SU-DHL-6 (cell line): ENCODE data around the gene MFSD6.

Source experiments
- H2AFZ ChIP-seq: fragments of 200-600 bp; sonication (generic); 2 replicates; pipeline ENCODE4 v1.6.1; 2014; ENCODE audit warnings: low read depth, mild to moderate bottlenecking, moderate library complexity, mixed read lengths, antibody characterized with exemption, low read length; ENCODE audit not compliant: severe bottlenecking
- H3F3A ChIP-seq: fragments of 200-600 bp; shearing (Covaris generic); 2 replicates; pipeline ENCODE4 v1.6.0; 2016; ENCODE audit warnings: antibody characterized with exemption, mild to moderate bottlenecking; ENCODE audit not compliant: insufficient read depth
- H3K27ac ChIP-seq: fragments of 200-600 bp; sonication (generic); 2 replicates; pipeline ENCODE4 v1.5.1; 2016; ENCODE audit warnings: low read depth, mild to moderate bottlenecking, low read length, moderate library complexity, mixed read lengths
- H3K27me3 ChIP-seq: fragments of 200-600 bp; sonication (generic), shearing (Covaris generic); 2 replicates; pipeline ENCODE4 v1.6.0; 2014; ENCODE audit warnings: mild to moderate bottlenecking, low read length
- H3K36me3 ChIP-seq: fragments of 200-600 bp; sonication (generic); 2 replicates; pipeline ENCODE4 v1.6.1; 2014; ENCODE audit warnings: mild to moderate bottlenecking, low read length, mixed read lengths
- H3K4me2 ChIP-seq: fragments of 300-600, 200-600 bp; shearing (Covaris generic), sonication (generic); 2 replicates; pipeline ENCODE4 v1.6.0; 2014; ENCODE audit warnings: low read length, low read depth, mild to moderate bottlenecking; ENCODE audit not compliant: poor library complexity, severe bottlenecking
- H3K4me3 ChIP-seq: fragments of 200-600 bp; sonication (generic); 2 replicates; pipeline ENCODE4 v1.5.1; 2014; ENCODE audit warnings: antibody characterized with exemption, low read length, mild to moderate bottlenecking, mixed read lengths; ENCODE audit not compliant: insufficient read depth, poor library complexity, severe bottlenecking
- H3K79me2 ChIP-seq: fragments of 200-600 bp; sonication (generic); 2 replicates; pipeline ENCODE4 v1.6.1; 2014; ENCODE audit warnings: mild to moderate bottlenecking, low read length, moderate library complexity; ENCODE audit not compliant: insufficient read depth
- H3K9ac ChIP-seq: fragments of 200-600 bp; sonication (generic); 2 replicates; pipeline ENCODE4 v1.7.0; 2014; ENCODE audit warnings: mild to moderate bottlenecking, low read length
- H3K9me2 ChIP-seq: fragments of 200-600 bp; sonication (generic); replicated peaks from 2 replicates; pipeline ENCODE4 v1.6.1; 2014; ENCODE audit warnings: low read length; ENCODE audit not compliant: insufficient read depth
- H3K9me3 ChIP-seq: fragments of 200-600 bp; sonication (generic); 2 replicates; pipeline ENCODE4 v1.6.1; 2014; ENCODE audit warnings: low read length, mixed read lengths; ENCODE audit not compliant: insufficient read depth
- H4K20me1 ChIP-seq: fragments of 200-600 bp; sonication (generic); 2 replicates; pipeline ENCODE4 v1.6.1; 2014; ENCODE audit warnings: low read depth, mild to moderate bottlenecking, antibody characterized with exemption, low read length, moderate library complexity, mixed read lengths
- CTCF ChIP-seq: fragments of 200-600 bp; sonication (generic); IDR thresholded peaks from one replicate; pipeline ENCODE4 v1.5.1; 2017; ENCODE audit warnings: antibody characterized with exemption, mild to moderate bottlenecking, low read length, moderate library complexity; ENCODE audit not compliant: insufficient read depth, poor library complexity, severe bottlenecking
- EZH2phosphoT487 ChIP-seq: fragments of 200-600 bp; sonication (generic), shearing (Covaris generic); conservative IDR thresholded peaks from 2 replicates; pipeline ENCODE4 v1.6.1; 2018; ENCODE audit warnings: mild to moderate bottlenecking, antibody characterized with exemption, low read length, moderate library complexity, mixed read lengths

MFSD6 gene

DNA sequence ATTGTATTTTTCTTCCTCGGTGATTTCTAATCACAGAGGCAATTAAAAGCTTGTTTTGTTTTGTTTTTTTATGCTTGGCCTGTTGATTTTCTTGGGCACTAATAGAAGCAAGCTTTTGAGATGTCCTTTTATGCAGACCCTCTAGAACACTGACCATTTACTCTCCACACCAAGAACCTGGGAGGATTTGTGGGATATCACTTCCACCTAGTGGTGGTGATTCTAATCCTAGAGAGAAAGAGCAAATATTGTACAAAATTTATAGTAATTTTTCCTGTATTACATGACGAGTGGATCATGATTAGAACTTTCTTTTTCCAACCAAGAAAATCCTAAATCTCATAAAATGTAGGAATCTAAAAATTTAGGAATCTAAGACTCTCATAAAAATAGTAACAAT, 102.9 kb downstream of the MFSD6 start:
- H3K9ac ChIP-seq: no peak overlapping the region
- no peak overlapping the region for H3K27ac ChIP-seq
- TF ChIP-seq CTCF: no peak
- no peak for TF ChIP-seq EZH2phosphoT487
- no peaks in the 10 kb centered on the region for H3K9me2 ChIP-seq
- H3K27me3 ChIP-seq: no peaks in the 10 kb centered on the region
- no peak overlapping the region for H2AFZ ChIP-seq
- H3K9me3 ChIP-seq: no peaks in the 10 kb centered on the region
- H3K4me2 ChIP-seq: no peak overlapping the region
- no peaks in the 10 kb centered on the region for H4K20me1 ChIP-seq
- no peaks in the 10 kb centered on the region for H3K79me2 ChIP-seq
- no peaks in the 10 kb centered on the region for H3F3A ChIP-seq
- peaks cover 3% of the 10 kb centered on the region; the same call in 1 of the 2 replicates for H3K36me3 ChIP-seq
- no peak overlapping the region for H3K4me3 ChIP-seq

DNA sequence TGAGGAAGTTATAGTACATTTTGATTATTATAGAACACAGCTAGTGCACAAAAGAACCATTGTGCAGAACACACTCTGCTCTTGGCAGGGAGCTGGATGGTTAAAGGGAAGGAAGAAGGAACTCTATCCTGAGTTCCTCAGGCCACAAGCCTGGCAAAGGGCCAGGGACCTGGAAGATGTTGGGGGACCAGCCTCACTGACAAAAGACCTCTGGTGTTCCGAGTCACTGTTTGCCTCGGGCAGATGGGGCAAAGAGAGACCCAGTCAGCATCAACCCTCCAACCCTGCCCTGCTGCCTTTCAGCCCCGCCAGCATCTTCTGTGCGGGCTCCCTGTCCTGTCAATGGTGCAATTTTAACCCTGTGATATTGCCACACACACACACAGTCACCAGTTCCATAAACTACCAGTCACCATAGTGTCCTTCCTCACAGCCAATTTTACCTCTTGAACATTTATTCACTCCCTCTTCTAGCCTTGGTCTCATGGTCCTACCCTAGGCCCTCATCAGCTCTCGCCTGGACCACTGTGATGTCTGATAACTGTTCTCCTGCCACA, 104.5 kb downstream of the MFSD6 start:
- H3K27me3 ChIP-seq: no peaks in the 10 kb centered on the region
- no peaks in the 10 kb centered on the region for H3F3A ChIP-seq
- TF ChIP-seq CTCF (no peak), EZH2phosphoT487 (no peak)
- no peak overlapping the region for H3K27ac ChIP-seq
- H3K4me2 ChIP-seq: no peak overlapping the region
- no peaks in the 10 kb centered on the region for H3K79me2 ChIP-seq
- H2AFZ ChIP-seq: no peak overlapping the region
- H3K9ac ChIP-seq: no peak overlapping the region
- H4K20me1 ChIP-seq: no peaks in the 10 kb centered on the region
- H3K4me3 ChIP-seq: no peak overlapping the region
- no peaks in the 10 kb centered on the region for H3K9me3 ChIP-seq
- no peaks in the 10 kb centered on the region for H3K36me3 ChIP-seq
- H3K9me2 ChIP-seq: no peaks in the 10 kb centered on the region

DNA sequence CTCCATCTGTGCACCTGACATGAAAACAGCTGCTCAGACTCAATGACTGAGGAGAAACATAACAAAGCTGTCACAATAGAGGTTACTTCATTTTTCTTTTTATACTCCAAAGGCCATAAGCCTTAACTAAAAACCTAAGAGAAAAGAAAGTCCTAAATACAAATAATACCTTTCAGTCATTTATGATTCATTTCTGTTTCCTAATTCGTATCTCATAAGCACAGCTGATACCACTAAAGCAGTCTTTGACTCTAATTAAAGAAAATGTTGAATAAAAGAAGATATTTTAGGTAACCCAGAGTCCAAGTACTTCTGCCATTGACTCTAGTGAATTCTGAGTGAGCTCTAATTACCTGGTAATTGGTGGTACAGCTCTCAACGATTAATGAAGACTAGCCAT, 105.7 kb downstream of the MFSD6 start:
- H3K9ac ChIP-seq: no peak overlapping the region
- H3K4me3 ChIP-seq: no peak overlapping the region
- no peak overlapping the region for H3K27ac ChIP-seq
- no peaks in the 10 kb centered on the region for H3K9me2 ChIP-seq
- H2AFZ ChIP-seq: no peak overlapping the region
- H3K4me2 ChIP-seq: no peak overlapping the region
- no peaks in the 10 kb centered on the region for H3K36me3 ChIP-seq
- TF ChIP-seq EZH2phosphoT487 (no peak), CTCF (no peak)
- H4K20me1 ChIP-seq: no peaks in the 10 kb centered on the region
- H3K9me3 ChIP-seq: no peaks in the 10 kb centered on the region
- no peaks in the 10 kb centered on the region for H3F3A ChIP-seq
- no peaks in the 10 kb centered on the region for H3K27me3 ChIP-seq
- no peaks in the 10 kb centered on the region for H3K79me2 ChIP-seq

- Histone ChIP-seq H3K36me3 (no peaks in the 10 kb centered on the region), H3K4me2 (no peak overlapping the region), H3K4me3 (no peak overlapping the region), H3K79me2 (no peaks in the 10 kb centered on the region), H3K27ac (no peak overlapping the region), H3K27me3 (no peaks in the 10 kb centered on the region), H3F3A (no peaks in the 10 kb centered on the region), H2AFZ (no peak overlapping the region), H3K9ac (no peak overlapping the region), H3K9me3 (no peaks in the 10 kb centered on the region), H3K9me2 (no peaks in the 10 kb centered on the region), H4K20me1 (no peaks in the 10 kb centered on the region)
- TF ChIP-seq EZH2phosphoT487: no peak
- TF ChIP-seq CTCF: no peak
These were observed 106.5 kb downstream of the MFSD6 start for GRCh38 chr2:190514676-190515075.
